Measurements from ENCODE around the gene SOX11.

DNA sequence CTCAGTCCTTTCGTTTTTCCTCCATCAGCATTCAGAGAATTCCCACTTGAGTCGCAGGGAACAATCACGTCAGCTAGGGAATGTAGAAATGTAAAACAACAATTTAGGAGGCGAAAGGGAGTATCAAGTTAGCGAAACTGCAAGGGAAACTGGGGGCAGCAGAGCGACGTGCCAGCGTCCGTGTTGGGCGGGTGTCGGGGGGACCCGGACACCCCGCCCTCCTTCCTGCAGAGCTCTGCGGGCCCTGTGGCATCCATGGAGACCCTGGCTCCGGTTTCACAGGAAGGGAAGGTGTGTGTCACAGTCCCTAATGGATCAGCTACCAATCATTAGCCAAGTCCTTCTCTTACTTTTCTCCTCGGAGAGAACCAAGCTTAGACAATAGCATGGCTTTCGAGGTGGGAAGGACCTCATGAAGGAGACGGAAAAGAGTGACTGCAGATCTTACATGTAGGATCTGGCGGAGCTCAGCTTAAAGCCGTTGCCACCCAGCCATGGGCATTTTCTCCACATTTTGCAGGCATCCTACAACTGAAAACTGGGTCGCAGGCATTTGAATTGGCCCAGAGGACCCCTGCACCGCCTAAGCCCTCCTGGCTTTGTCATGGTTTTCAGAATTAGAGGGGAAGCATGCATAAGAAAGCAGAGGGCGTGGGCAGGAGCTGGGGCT, 33.7 kb downstream of the SOX11 start:
- TF ChIP-seq, protein P1, sequence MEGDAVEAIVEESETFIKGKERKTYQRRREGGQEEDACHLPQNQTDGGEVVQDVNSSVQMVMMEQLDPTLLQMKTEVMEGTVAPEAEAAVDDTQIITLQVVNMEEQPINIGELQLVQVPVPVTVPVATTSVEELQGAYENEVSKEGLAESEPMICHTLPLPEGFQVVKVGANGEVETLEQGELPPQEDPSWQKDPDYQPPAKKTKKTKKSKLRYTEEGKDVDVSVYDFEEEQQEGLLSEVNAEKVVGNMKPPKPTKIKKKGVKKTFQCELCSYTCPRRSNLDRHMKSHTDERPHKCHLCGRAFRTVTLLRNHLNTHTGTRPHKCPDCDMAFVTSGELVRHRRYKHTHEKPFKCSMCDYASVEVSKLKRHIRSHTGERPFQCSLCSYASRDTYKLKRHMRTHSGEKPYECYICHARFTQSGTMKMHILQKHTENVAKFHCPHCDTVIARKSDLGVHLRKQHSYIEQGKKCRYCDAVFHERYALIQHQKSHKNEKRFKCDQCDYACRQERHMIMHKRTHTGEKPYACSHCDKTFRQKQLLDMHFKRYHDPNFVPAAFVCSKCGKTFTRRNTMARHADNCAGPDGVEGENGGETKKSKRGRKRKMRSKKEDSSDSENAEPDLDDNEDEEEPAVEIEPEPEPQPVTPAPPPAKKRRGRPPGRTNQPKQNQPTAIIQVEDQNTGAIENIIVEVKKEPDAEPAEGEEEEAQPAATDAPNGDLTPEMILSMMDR (conservative IDR thresholded peaks at IDR 0.05): no peak
- TF ChIP-seq EZH2 (IDR thresholded peaks at IDR 0.05; ENCODE audit: low read depth): no peak
